CD4-positive, alpha-beta T cell treated with Interleukin-15 for 1 hour (primary cell): ENCODE measurements around the gene WDR12.
"Not testable (repeated sequence)": the region's sequence is repeated elsewhere in the genome, so short reads cannot be mapped to it uniquely, and the experiment has no call there.

Source experiments
- DNase-seq: peaks from one replicate; pipeline ENCODE4 v3.0.0-alpha.2; 2020

WDR12 gene

DNA sequence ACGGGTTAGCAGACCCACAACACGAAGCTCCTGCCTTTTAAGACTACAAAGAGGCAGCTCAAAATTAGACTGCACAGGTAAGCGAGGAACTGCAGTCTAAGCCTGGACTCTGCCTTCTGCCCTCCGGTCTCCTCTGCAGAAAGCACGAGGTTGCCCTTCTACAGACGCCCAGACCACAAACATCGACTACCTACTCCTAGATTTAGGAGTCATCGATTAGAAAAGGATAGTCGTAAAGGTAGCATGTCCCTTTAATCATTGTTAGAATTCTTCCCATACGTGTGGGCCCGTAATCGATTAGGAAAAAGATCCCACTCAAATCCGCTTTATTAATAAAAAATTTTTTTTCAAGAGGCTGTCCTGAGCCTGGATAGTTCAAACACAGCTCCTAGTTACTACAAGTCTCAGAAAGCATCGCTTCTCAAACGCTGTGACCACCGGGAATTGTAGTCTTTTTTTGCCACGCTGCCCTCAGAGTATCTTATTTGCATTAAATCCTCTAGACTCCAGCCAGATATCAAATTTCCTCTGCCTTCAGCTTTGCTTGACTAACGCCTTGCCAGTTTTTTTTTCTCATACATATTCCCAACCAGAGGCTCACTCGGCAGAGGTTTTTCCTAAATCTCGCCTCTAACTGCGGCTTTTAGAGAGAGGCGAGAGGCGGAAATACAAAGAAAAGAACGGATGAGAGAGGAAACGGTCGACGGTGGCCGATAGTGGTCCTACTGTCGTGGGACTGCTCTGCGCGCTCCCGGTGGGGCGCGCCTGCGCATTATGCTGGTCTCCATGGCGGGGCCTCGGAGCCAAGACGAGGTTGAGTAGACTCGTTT, at the start of gene WDR12, which contains the start of gene CARF:
Gene WDR12, minus strand, starts transcription at position 162 of the 830 bp plus-strand sequence. CDS start 197 bp downstream, outside the sequence.
Gene CARF, plus strand, starts transcription at position 764 of the 830 bp plus-strand sequence. CDS start 29,628 bp downstream, outside the sequence.
- DNase-seq, result peak; percentile 89

DNA sequence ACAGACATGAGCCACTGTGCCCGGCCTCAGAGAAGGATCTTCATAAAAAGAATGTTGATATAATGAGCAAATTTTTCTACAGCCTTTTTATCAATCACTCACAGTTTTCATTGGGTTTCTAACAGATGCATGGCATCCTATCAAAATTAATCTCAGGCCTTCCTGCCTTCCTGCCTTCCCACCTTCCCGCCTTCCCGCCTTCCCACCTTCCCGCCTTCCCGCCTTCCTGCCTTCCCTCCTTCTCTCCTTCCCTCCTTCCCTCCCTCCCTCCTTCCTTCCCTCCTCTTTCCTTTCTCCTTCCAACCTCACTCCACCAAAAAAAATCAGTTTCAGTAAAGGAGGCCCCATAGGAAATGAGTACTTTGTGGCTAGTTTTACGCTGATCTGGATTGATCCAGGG, 49.1 kb upstream of the WDR12 start:
- no peak for DNase-seq

DNA sequence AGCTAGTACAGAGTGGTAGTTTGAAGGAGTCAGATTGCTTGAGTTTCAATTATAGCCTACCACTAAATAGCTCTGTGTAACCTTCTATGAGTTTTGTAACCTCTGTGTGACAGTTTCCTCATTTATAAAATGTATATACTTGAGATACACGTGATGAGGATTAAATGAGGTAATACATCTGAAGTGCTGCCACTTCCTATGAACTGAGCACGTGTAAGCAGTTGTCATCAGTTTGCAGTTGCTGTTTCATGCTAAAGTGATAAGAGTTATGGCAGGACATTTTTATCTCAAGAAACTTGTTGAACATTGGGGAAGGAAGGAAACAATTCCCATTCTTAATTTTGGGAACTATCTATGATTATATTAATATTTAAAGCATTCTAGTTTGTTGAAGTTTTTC, 39.1 kb upstream of the WDR12 start:
- no peak for DNase-seq

DNA sequence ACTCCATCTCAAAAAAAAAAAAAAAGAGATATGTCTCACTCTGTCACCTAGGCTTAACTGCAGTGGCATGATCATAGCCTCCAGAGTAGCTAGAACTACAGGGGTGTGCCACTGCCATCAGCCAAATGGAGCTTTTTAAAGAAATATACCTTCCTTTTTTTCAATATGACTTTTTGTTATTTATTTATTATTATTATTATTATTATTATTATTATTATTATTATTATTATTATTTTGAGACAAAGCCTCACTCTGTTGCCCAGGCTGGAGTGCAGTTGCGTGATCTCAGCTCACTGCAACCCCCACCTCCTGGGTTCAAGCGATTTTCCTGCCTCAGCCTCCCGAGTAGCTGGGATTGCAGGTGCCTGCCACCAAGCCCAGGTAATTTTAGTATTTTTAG, 37.9 kb upstream of the WDR12 start:
- not testable (repeated sequence) for DNase-seq

DNA sequence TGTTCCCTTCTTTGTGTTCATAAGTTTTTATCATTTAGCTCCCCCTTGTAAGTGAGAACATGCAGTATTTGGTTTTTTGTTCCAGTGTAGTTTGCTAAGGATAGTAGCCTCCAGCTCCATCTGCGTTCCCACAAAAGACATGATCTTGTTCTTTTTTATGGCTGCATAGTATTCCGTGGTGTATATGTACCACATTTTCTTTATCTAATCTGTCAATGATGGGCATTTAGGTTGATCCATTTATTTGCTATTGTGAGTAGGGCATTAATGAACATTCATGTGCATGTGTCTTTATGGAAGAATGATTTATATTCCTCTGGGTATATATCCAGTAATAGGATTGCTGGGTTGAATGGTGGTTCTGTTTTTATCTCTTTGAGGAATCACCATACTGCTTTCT, 34.0 kb upstream of the WDR12 start:
- DNase-seq, result no peak

DNA sequence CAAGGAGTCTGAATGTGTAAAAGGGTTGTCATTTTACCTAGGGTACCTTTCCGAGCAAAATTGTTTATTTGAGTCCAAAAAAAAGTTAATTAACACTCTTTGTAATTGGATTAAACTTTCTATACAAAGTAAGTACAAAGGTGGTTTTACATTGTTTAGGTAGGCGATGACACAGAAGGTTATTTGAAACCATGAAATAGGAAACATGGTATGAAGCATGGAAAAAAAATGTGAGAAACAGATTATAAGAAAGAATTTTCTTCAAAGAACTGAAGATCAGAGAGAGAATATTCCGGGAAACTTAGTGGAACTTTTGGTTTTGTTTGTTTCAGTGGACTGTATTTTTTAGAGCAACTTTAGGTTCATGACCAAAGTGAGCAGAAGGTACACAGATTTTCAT, 33.3 kb upstream of the WDR12 start:
- no peak for DNase-seq

DNA sequence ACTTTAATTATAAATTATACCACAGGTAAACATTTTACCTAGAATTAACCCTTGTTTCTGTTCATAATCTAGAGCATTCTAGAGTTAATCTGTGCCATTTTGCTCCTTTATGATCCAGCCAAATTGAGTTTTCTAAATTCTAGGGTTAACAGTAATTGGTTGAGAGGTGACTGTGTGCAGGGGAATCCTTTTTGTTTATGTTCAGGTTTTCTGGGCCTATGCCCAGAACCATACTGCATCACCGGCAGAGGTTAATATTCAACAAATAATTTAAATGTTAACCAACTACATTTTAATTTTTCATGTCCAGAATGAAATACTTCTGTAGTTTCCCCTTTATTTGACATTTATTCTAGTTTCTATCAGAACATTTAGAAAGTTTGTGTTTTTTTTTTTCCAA, 32.9 kb upstream of the WDR12 start:
- no peak for DNase-seq

DNA sequence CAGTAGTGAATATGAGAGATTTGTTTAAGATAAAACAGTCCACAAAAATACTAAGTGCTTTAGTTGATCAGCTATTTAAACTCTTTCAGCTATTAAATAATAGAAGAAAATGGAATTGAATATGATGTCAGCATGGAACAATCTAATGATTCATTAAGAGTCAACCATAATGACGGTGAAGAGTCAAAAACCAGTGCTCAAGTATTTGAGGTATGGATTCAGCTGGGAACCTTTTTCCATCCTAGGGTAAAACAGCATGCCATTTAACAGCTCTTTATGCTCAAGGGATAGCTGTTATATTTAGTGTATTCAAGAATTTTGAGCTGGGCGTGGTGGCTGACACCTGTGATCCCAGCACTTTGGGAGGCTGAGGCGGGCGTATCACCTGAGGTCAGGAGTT, 30.3 kb upstream of the WDR12 start:
- DNase-seq, result no peak

DNA sequence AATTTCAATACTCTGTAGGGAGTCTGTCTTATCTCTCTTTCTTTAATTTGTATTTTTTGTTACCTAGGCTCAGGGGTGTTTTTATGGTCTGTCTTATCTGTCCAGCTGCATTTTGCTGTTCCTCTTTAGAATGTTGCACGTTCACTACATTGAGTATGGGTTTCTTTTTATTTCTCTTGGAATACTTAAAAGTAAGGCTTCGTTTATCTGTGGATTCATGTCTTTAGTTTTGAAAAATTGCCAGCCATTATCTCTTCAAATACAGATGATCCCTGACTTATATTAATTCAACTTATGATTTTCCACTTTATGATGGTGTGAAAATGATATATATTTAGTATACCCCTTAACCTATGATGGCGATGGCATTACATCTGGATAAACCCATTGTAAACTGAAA, 27.5 kb upstream of the WDR12 start:
- no peak for DNase-seq

DNA sequence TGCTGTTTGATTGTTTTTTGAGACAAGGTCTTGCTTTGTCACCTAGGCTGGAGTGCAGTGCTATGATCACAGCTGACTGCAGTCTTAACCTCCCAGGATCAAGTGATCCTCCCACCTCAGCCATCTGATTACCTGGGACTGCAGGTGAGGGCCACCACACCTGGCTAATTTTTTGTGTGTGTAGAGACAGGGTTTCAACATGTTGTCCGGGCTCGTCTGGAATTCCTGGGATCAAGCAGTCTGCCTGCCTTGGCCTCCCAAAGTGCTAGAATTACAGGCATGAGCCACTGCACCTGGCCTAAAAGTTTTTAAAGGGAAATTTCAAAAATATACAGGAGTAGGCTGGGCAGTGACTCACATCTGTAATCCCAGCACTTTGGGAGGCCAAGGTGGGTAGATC, 23.0 kb upstream of the WDR12 start:
- DNase-seq, result no peak

DNA sequence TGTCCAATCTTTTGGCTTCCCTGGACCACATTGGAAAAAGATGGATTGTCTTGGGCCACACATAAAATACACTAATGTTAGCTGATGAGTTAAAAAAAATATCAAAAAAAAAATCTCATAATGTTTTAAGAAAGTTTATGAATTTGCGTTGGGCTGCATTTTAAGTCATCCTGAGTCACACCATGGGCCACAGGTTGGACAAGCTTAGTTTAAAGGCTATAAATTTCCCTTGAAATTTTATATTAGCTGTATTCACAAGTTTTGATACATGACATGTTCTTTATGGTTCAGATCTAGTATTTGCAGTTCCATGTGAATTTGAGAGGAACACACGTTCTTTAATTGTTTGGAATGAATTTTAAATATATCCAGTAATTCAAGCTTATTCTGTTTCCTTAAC, 22.5 kb upstream of the WDR12 start:
- no peak for DNase-seq

DNA sequence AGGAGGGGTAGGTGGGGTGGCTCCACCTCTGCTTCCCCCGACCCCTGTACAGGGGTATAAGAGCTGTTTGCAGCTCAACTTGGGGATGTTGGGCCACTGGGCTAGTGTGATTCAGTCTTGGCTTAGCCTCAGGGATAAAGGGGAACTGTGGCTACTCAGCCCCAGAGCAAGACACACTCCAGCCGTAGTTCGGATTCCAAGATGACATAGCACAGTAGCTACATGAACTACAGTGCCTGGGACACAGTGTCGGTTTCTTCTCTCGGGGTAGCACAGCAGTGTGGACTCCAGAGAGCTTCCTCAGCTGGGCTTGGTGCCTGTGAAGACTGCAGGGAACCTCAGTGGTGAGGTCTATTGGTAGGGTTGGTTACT, 21.7 kb upstream of the WDR12 start:
- no peak for DNase-seq

DNA sequence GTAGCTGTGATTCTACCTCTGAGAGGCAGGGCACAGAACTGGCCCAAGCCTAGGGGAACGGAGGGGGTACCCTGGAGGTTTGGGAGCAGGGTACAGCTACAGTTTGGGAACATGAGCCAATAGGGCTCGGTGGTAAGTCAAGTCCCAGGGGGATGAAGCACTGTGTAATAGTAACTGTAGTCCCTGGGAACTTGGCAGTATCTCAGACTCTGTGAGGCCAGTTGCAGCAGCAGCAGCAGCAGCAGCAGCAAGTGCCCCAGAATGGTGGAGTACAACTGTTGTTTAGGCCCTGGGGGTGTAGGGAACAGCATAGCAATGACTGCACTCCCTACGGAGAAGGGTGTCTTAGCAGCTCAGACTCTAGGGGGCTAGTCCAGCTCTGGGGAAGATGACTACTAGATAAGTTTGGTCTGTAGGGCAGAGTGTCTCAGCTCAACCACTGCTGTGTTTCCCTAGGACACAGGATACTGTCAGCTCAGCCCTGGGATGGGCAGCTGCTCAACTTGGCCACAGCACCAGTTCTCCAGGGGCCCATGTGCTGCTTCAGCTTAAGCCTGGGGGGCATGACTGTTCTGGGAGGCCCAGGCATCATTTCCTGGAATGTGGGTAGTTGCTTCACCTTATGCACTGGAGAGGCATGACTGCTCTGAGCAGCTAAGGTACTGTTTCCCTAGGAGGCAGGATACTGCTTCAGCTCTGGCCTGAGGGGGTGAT, 21.1 kb upstream of the WDR12 start:
- DNase-seq, result no peak

DNA sequence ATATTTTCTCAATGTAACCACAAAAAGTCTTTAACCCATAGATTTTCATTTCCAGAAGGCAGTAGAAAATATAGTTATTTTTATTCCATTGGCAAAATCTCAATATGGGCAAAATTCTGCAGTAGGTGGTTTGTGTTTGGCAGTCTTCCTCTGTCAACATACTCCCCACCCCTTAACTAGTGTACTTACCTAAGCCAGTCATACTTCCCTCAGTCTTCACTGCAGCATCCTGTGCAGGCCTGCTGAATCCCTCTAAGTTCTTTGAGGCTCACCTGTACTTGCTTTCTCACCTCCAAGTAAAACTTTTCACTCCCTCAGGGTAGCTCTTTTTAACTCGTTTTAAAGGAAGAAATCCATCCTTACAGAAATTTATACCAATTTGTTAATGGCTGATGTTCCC, 7.4 kb upstream of the WDR12 start:
- no peak for DNase-seq

DNA sequence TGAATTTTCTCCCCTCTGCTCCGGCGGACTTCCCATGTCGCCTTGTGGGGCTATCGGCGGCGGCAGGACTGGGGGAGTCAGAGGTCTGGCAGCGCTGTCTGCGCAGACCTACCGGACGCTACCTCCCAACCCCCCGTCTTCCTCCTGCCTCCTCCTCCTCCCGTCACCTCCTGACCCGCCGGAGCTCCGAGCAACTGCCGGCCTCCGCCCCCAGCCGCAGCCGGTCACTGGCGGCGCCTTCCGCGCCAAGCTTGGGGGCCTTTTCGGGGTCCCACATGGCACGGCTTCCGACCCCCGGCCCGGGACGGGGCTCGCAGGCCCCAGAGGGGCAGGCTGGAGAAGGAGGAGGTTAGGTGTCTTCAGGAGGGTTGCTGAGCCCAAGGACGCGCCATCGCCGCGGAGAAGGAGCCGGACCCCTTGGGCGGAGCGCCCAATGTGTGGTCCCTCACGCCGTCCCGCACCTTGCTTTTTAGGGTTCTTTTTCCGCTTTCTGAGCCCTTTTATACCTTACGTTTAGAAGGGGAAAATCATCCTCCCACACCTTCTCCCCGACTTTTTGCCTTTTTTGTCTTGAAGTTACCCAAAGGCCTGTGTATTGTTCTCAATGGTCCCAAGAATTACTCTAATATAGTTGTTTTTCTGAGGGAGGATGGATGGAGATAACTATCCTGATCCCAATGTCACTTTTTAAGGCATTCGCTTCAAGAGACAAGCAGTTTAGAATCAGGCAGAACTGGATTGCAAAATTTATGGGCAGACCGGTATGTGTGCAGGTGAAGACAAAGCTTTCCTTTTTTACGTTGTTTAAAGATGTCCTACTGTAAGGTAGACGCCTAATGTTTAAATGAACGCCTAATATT, 1.1 kb upstream of the WDR12 start:
- DNase-seq, result not testable (repeated sequence)

DNA sequence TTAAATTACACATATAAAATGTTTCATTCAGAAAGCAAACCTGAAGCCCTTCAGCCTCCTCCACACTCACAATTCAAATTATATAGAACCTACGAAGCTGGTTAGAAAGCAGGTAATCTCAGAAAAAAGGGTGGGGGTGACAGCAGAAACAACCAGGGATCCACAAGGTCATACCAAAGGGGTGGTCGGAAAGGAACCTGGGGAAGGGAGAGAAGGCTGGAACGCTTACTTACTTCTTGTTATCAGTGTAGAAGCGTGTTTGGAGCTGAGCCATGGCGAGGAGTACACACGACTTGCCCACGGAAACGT, 316 bp downstream of the WDR12 start:
- no peak for DNase-seq

DNA sequence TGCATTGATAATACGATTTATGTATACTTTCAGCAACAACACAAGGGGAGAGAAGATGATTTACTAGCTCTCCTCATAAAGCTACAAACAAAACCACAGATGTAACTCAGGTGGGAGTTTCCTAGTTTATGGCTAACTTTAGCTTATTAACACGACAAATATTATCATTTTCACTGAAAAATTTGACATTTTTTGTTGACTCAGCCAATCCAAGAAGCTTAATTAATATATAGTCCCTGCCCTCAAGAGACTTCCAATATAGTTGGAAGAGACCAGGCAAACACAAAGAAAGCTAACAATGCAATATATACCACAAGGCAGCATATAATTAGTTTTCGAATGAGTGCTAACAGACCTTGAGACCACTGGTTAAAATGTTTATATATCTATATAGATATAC, 775 bp downstream of the WDR12 start:
- no peak for DNase-seq

DNA sequence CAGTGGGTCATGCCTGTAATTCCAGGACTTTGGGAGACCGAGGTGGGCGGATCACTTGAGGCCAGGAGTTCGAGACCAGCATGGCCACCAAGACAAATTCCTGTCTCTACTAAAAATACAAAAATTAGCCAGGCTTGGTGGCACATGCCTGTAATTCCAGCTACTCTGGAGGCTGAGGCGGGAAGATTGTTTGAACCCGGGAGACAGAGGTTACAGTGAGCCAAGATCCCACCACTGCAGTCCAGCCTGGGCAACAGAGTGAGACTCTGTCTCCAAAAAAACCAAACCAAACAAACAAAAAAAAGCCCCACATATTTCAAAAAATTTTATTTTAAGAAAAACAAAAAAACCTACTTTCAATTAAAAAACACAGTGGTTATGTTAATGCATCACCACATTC, 1.2 kb downstream of the WDR12 start:
- DNase-seq, result not testable (repeated sequence)

DNA sequence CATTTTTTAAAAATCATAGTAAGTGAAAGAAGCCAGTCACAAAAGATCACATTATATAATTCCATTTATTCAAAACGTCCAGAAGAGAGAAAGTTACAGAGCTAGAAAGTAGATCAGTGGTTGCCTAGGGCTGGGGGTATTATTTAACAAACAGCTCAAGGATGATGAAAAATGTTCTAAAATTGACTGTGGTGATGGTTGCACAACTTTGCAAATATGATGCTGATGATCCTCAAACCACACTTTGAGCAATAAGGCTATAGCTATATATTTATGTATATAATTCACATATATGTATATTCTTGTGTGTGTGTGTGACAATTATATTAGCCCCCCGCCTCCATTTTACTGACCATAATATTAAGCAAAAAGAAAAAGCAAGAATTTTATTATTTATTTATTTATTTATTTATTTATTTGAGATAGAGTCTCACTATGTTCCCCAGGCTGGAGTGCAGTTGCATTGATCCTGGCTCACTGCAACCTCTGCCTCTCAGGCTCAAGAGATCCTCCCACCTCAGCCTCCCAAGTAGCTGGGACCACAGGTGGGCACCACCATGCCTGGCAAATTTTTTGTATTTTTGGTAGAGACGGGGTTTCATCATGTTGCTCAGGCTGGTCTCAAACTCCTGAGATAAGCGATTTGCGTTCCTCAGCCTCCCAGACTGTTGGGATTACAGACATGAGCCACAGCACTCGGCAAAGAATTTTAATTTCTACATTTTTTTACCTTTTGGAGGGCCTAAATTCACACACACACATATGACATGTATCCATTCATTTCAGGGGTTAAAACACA, 1.9 kb downstream of the WDR12 start:
- DNase-seq, result no peak

DNA sequence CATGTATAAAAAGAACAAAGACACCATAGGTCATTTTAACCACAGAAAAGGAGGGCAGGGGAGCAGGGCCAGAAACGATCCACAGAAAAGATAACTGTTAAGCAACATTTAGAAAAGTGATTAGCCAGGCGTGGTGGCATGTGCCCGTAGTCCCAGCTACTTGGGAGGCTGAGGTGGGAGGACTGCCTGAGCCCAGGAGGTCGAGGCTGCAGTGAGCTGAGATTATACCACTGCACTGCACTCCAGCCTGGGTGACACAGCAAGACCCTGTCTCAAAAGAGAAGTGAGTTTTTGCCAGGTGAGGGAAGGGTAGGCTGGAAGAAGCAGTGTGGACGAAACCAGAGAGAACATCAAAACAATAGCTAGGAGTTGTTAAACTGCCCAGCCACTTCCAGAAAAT, 3.3 kb downstream of the WDR12 start:
- no peak for DNase-seq

DNA sequence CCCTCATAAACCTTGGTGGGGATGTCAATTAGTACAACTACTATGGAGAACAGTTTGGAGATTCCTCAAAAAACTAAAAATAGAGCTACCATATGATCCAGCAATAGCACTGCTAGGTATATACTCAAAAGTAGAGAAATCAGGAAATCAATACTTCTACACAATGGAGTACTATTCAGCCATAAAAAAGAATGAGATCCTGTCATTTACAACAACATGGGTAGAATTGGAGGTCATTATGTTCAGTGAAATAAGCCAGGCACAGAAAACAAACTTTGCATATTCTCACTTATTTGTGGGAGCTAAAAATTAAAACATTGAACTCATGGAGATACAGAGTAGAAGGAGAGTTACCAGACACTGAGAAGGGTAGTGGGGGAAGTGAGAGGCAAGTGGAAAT, 6.0 kb downstream of the WDR12 start:
- not testable (repeated sequence) for DNase-seq

DNA sequence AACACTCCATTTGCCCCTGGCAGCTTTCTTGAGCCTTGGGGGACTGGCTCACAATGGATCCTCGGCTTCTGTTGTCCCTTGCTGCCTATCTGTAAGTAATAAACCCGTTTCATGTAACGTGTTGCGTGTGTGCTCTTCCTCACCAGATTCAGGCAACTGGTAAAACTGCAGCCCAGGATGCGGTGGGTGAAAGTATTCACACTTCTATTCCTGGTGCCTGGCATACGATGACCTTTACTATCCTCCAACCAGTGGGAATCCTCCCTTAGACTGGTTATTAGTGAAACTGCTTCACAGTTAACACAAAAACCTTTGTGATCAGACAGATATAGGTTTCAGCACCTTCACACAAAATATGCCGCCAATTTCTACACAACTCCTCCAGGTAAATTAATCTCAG, 26.3 kb downstream of the WDR12 start:
- no peak for DNase-seq
